NOMO-1 treated with dmso at 0.1 percent for 144 hours (cell line): ENCODE data around the gene CAMTA1.

Experiments used
- DNase-seq: peaks from one replicate; lab custom pipeline; 2025; ENCODE audit not compliant: unreplicated experiment; lab: John Stamatoyannopoulos, UW

Gene CAMTA1

GRCh38 chr1:7558041-7558461 lies 772.8 kb downstream of the CAMTA1 start:
- DNase-seq = no peak

- no peak for DNase-seq
These were observed 773.2 kb downstream of the CAMTA1 start for GRCh38 chr1:7558481-7558880.

- DNase-seq = no peak
These were observed 773.9 kb downstream of the CAMTA1 start for GRCh38 chr1:7558921-7559869.

GRCh38 chr1:7560128-7560527 lies 774.9 kb downstream of the CAMTA1 start:
- no peak for DNase-seq

- no peak for DNase-seq
These were observed 775.4 kb downstream of the CAMTA1 start for GRCh38 chr1:7560601-7561181.

- DNase-seq = no peak
These were observed 776.2 kb downstream of the CAMTA1 start for GRCh38 chr1:7561331-7561921.

- DNase-seq = no peak
These were observed 776.9 kb downstream of the CAMTA1 start for GRCh38 chr1:7561936-7562728.

- DNase-seq = no peak
These were observed 777.7 kb downstream of the CAMTA1 start for GRCh38 chr1:7562729-7563605.

- DNase-seq = no peak
These were observed 778.9 kb downstream of the CAMTA1 start for GRCh38 chr1:7564137-7564536.

- DNase-seq = no peak
These were observed 780.0 kb downstream of the CAMTA1 start for GRCh38 chr1:7565099-7565750.

GRCh38 chr1:7566417-7567375 lies 781.4 kb downstream of the CAMTA1 start:
- no peak for DNase-seq

GRCh38 chr1:7567376-7567775 lies 782.1 kb downstream of the CAMTA1 start:
- DNase-seq = no peak

- DNase-seq = no peak
These were observed 782.8 kb downstream of the CAMTA1 start for GRCh38 chr1:7568053-7568452.

GRCh38 chr1:7568901-7569524 lies 783.8 kb downstream of the CAMTA1 start:
- DNase-seq = no peak

- no peak for DNase-seq
These were observed 785.1 kb downstream of the CAMTA1 start for GRCh38 chr1:7570311-7570710.

GRCh38 chr1:7572654-7573152 lies 787.4 kb downstream of the CAMTA1 start:
- no peak for DNase-seq

GRCh38 chr1:7573481-7573880 lies 788.2 kb downstream of the CAMTA1 start:
- DNase-seq = no peak
